ENCODE measurements around the gene PRR29.
"Not testable (repeated sequence)": the region's sequence is repeated elsewhere in the genome, so short reads cannot be mapped to it uniquely, and the experiment has no call there.

The PRR29 gene

GRCh38 chr17:63998721-63999679 is 849 bp downstream of the PRR29 start:
- DNase-seq: no peak

DNA sequence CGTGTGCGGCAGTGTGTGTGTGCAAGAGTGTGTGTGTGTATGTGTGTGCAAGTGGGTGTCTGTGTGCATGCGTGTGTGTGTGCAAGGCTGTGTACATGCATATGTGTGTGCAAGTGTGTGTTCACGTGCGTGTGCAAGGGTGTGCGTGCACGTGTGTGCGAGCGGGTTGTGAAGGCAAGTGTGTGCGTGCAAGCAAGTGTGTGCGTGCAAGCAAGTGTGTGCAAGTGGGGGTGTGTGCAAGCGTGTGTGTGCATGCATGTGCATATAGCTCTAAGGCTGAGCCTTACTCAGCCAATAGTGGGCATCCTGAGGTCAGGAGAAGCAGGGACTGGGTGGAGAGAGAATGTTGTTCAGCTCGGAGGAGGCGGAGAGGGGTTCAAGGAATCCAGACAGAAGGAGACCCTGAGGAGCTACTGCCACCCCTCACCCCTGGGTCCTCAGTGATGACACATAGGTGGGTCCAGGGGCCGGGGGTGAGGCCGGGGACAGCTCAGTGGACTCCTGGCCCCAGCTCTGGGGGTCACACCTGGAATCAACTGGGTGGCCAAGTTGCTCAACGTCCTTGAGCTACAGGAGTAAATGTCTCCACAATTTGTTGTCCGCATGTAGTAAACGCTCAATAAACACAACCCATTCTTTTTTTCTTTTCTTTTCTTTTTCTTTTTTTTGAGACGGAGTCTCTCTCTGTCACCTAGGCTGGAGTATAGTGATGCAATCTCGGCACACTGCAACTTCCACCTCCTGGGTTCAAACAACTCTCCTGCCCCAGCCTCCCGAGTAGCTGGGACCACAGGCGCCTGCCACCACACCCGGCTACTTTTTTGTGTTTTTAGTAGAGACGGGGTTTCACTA is 1.8 kb downstream of the PRR29 start:
- no peak for DNase-seq

GRCh38 chr17:64001091-64001579 is 3.0 kb downstream of the PRR29 start:
- no peak for DNase-seq

GRCh38 chr17:64001763-64002529 is 3.8 kb downstream of the PRR29 start:
- no peak for DNase-seq

GRCh38 chr17:64002658-64003525 is 4.7 kb downstream of the PRR29 start:
- DNase-seq: no peak

GRCh38 chr17:64003526-64004121 is 5.5 kb downstream of the PRR29 start:
- no peak for DNase-seq

GRCh38 chr17:64004218-64004770 is 6.1 kb downstream of the PRR29 start:
- DNase-seq: no peak

GRCh38 chr17:64004903-64005733 is 7.0 kb downstream of the PRR29 start:
- no peak for DNase-seq

GRCh38 chr17:64005734-64006167 is 7.6 kb downstream of the PRR29 start:
- no peak for DNase-seq

DNA sequence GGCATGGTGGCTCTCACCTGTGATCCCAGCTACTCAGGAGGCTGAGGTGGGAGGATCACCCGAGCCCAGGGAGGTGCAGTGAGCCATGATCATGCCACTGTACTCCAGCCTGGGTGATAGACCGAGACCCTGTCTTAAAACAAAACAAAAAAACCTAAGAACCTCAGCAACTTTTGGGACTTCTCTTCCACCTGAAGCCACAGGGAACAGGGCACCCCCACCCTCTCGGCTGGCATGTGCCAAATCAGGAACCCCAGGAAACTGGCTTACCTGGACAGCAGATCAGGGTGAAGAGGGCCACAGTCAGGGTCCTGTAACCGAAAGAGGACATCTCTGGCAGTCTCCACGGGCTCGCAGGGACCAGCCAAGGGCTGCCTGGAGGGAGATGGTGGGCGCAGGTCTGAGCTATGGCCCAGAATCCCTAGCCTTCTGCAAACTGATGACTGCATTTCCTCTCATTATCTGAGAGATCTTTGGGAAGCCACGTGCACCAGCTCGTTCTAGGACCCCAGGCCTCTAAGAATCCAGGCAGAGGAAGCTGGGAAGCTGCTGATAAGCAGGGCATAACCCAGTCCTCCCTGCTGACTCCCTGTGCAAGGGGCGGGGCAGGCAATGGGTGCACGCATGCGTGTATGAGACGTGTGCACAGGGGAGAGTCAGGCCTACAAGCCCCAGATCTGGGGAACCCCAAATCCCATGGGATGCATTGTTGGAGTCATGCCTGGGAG is 8.4 kb downstream of the PRR29 start:
- no peak for DNase-seq

GRCh38 chr17:64007089-64007837 is 9.1 kb downstream of the PRR29 start:
- DNase-seq: not testable (repeated sequence)

- DNase-seq: no peak
These were observed 9.7 kb downstream of the PRR29 start for GRCh38 chr17:64007838-64008282.

GRCh38 chr17:64008346-64008745 is 10.2 kb downstream of the PRR29 start:
- no peak for DNase-seq

GRCh38 chr17:64008830-64009229 is 10.7 kb downstream of the PRR29 start:
- DNase-seq: no peak

- no peak for DNase-seq
These were observed 11.6 kb downstream of the PRR29 start for GRCh38 chr17:64009571-64010402.

DNA sequence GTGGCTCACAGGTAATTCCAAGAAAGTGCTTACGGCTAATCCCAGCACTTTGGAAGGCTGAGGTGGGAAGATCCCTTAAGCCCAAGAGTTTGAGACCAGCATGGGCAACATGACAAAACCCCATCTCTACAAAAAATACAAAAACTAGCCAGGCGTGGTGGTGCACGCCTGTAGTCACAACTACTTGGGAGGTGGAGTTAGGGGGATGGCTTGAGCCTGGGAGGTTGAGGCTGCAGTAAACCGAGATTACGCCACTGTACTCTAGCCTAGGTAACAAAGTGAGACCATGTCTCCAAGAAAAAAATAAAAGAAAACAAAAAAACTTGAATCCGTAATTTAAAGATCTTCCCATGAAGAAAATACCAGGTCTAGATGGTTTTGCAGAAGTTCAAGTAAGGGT is 17.3 kb downstream of the PRR29 start:
- DNase-seq: no peak

- no peak for DNase-seq
These were observed 18.2 kb downstream of the PRR29 start for GRCh38 chr17:64016231-64016784.
